HG03457 (cell line): ENCODE data around the gene ENTPD6.

Experiments used
- ATAC-seq: cut with Tn5 transposase; IDR thresholded peaks from one replicate; pipeline ENCODE4 v1.9.1; 2021; ENCODE audit warnings: moderate number of reproducible peaks; ENCODE audit not compliant: unreplicated experiment

Gene ENTPD6

GRCh38 chr20:25274481-25274880 is 79.0 kb downstream of the ENTPD6 start:
- no peak for ATAC-seq

- no peak for ATAC-seq
Observed at GRCh38 chr20:25274891-25275812, 79.6 kb downstream of the ENTPD6 start.

GRCh38 chr20:25275813-25276532 is 80.5 kb downstream of the ENTPD6 start:
- no peak for ATAC-seq
